Measurements from ENCODE around the gene CBLIF.
"Not testable (repeated sequence)": the region's sequence is repeated elsewhere in the genome, so short reads cannot be mapped to it uniquely, and the experiment has no call there.

CBLIF gene

GRCh38 chr11:59794417-59794816 lies 50.9 kb downstream of the CBLIF start:
- DNase-seq (ENCODE audit: low read depth) = no peak

DNA sequence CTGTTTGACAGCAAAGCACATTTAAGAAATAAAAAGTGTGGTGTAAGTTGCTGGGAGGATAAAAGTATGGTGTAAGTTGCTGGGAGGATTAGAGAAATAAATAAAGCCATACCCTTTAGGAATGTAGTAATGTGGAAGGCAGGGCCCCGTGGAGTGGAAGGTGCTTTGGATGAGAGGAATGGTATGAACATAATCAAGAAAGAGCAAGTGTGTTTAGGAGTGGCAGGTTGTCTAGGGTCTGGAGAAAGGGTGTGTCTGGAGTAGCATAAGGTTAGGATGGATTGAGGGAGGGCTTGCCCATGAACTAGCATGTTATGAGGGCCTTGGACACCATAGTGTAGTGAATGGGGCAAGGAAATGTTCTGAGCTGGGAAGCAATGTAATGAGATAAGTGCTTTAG lies 52.8 kb downstream of the CBLIF start:
- no peak for DNase-seq (ENCODE audit: low read depth)

DNA sequence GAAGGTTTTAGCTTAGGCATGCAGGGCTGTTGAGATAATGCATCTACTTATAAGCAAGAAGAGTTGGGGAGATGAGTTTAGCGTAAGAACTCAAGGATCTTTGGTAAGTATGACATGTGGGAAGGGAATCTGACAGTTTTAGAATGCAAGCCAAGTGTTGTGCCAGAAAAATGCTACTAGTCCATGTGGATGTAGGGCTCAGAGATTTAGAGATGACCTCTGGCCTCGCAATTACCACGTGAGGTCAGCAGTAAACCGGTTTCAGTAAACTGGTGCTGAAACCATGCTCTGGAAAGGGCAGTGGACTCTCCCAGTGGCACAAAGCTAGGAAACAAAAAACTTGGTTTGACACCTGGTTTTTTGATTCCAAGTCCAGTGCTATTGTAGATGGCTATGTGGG lies 53.7 kb downstream of the CBLIF start:
- DNase-seq (ENCODE audit: low read depth) = no peak

DNA sequence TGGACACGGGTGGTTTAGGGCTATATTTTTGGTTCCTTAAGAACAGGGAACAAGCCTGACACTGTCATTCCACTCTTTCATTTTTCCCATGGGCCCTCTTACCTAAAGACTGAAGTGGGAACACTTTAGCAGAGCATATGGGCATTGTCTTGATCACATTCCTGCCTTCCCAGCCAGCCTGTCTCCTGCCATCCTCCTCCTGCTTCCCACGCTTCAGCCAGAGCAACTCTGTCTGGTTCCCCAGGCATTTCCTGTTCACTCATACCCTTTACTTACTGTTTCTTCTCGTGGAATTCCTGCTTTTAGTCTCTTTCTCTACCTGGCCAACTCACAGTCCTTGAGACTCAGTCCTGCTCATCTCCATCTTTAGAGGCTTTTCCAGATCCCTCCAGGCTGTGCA lies 57.5 kb downstream of the CBLIF start:
- DNase-seq (ENCODE audit: low read depth) = no peak

DNA sequence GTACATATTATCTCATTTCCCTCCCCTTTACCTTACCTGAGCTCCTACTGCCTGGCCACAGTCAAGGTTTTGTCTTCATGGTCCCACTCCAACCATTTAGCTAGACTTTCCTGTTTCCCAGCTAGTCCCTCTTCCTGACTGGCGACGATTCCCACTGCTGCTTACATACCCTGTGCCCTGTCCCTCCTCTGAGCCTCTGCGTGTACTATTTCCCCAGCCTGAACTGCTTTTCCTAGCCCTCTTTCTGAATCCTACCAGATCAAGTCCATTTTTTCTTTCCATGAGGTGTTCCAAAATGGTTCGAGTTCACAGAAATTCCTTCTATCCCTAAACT lies 58.1 kb downstream of the CBLIF start:
- no peak for DNase-seq (ENCODE audit: low read depth)

GRCh38 chr11:59785818-59786217 lies 59.5 kb downstream of the CBLIF start:
- DNase-seq (ENCODE audit: low read depth) = no peak

- not testable (repeated sequence) for DNase-seq (ENCODE audit: low read depth)
These were observed 60.9 kb downstream of the CBLIF start for GRCh38 chr11:59784441-59784840.

DNA sequence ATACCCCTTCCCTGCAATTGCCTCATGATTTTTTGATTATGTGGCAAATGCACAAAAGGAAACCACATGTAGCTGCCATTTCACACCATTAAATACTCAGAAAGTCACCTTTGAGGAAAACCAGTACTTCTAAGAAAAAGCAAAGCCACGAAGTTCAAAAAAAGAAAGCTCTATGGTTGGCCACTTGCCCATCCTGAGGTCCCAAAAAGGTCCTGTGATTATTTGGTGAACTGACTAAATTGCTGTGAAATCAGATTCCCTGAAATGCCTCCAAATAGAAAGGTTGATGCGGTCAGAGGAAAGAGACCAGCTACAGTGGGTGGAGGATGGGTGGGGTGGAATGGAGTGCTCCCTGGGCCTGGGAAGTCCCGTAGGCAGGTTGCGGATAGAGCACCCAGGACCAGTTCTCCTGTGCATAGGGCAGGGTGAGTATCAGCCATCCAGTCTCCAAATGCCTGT lies 61.6 kb downstream of the CBLIF start:
- DNase-seq (ENCODE audit: low read depth) = no peak

- DNase-seq (ENCODE audit: low read depth) = no peak
These were observed 63.2 kb downstream of the CBLIF start for GRCh38 chr11:59782080-59782479.

DNA sequence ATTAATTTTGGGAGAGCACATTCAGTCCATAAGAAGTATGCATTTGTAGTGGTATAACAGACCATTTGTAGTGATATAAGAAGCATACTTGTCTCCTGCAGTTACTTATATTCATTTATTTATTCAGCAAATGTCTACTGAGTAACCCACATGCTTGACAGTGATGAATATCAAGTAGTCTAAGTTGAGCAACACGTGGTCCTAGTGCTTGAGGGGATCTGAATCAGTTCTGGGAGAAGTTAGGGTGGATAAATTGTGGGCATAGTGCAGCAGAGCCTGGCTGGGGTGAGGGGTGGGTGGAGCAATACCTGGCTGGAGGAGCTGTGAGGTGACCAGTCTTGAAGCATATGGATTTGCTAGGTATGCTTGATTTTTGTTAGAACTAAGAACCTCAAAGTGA lies 65.8 kb downstream of the CBLIF start:
- DNase-seq (ENCODE audit: low read depth) = no peak

Measured in activated T-cell treated with anti-CD3 and anti-CD28 coated beads for 48 hours (primary cell).